H1 (cell line): Measurements from ENCODE around the gene NODAL.

ENCODE experiments used
- BRCA1 ChIP-seq: IDR thresholded peaks from 2 replicates; pipeline ENCODE4 v1.6.1; 2012; ENCODE audit warnings: low read depth, low read length, improper control_type of control experiment
- EP300 ChIP-seq, 2 experiments: IDR thresholded peaks; 1 replicate in 1 of 2; 2 replicates in 1 of 2; pipeline ENCODE4 v1.6.1; 2011 to 2012; ENCODE audit warnings: low read depth in 2 of 2, low read length in 2 of 2, mild to moderate bottlenecking in 2 of 2, borderline replicate concordance in 1 of 2, inconsistent platforms in 1 of 2, moderate library complexity in 1 of 2
- FOSL1 ChIP-seq: IDR thresholded peaks from 2 replicates; pipeline ENCODE4 v1.6.1; 2011; ENCODE audit warnings: mild to moderate bottlenecking, low read depth, low read length, moderate library complexity; ENCODE audit not compliant: insufficient read depth
- JUN ChIP-seq: IDR thresholded peaks from 2 replicates; pipeline ENCODE4 v1.6.1; 2011; ENCODE audit warnings: low read depth, mild to moderate bottlenecking, improper control_type of control experiment, low read length
- POLR2A ChIP-seq, 2 experiments: IDR thresholded peaks; 1 replicate in 1 of 2; 2 replicates in 1 of 2; pipeline ENCODE4 v1.6.1; 2011; ENCODE audit warnings: low read depth in 2 of 2, low read length in 2 of 2, mild to moderate bottlenecking in 2 of 2; ENCODE audit errors: control extremely low read depth in 1 of 2
- ZNF274 ChIP-seq: IDR thresholded peaks from 2 replicates; pipeline ENCODE4 v1.7.0; 2012; ENCODE audit warnings: low read length, borderline replicate concordance; ENCODE audit errors: extremely low read depth
- TF ChIP-seq, protein P1 (sequence below), 3 experiments: IDR thresholded peaks; 1 replicate in 2 of 3; 2 replicates in 1 of 3; pipeline versions ENCODE4 v1.5.1 to v1.6.1; 2011; ENCODE audit warnings: low read length in 3 of 3, mild to moderate bottlenecking in 3 of 3, inconsistent platforms in 2 of 3, low read depth in 1 of 3, moderate library complexity in 1 of 3; ENCODE audit not compliant: insufficient read depth in 1 of 3; ENCODE audit errors: control extremely low read depth in 1 of 3
- TF ChIP-seq, protein P2 (sequence below): IDR thresholded peaks from 2 replicates; pipeline ENCODE4 v1.6.1; 2012; ENCODE audit warnings: low read length, inconsistent platforms

DNA sequence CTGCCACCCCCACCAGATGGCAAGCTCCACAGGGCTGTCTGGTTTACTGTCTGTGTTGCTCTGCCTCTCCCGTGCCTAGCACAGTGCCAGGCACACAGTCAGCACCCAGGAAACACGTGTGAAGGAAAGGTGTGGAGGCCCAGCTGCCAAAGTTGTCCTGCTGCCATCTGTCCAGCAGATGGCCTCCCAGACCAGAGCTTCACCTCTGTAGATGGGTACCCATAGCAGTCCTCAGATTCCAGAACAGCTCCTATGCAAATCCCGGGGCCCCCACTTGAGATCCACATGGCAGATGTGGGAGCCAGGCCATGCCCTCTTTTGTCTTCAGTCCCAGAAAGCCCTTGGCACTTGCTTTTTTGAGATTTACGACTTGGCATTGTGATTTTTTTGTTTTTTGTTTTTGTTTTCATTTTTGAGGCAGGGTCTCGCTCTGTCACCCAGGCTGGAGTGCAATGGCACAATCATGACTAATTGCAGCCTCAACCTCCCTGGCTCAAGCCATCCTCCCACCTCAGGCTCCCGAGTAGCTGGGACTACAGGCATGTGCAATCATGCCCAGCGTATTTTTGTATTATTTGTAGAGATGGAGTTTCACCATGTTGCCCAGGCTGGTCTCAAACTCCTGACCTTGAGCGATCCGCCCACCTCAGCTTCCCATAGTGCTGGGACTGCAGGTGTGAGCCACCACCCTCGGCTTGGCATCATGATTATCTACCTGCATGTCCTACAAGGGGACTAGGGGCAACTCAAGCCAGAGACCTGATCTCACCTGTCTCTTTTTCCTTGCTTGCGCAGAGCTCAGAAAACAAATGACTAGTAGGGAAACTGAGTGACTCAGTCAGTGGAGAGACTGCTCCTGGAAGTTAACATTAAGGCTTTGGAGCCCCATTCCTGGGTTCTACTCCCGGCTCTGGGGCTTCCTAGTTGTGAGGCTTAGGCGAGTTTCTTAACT is 20.2 kb upstream of the NODAL start:
- TF ChIP-seq ZNF274: no peak
- TF ChIP-seq EP300 (IDR thresholded peaks at IDR 0.05; ENCODE audit: borderline replicate concordance in 1 of 2, low read depth in 2 of 2, low read length in 2 of 2): no peak
- TF ChIP-seq POLR2A (IDR thresholded peaks at IDR 0.05; ENCODE audit: control extremely low read depth in 1 of 2, low read depth in 2 of 2, low read length in 2 of 2): no peak
- no peak for TF ChIP-seq FOSL1
- no peak for TF ChIP-seq BRCA1
- TF ChIP-seq, protein P1, sequence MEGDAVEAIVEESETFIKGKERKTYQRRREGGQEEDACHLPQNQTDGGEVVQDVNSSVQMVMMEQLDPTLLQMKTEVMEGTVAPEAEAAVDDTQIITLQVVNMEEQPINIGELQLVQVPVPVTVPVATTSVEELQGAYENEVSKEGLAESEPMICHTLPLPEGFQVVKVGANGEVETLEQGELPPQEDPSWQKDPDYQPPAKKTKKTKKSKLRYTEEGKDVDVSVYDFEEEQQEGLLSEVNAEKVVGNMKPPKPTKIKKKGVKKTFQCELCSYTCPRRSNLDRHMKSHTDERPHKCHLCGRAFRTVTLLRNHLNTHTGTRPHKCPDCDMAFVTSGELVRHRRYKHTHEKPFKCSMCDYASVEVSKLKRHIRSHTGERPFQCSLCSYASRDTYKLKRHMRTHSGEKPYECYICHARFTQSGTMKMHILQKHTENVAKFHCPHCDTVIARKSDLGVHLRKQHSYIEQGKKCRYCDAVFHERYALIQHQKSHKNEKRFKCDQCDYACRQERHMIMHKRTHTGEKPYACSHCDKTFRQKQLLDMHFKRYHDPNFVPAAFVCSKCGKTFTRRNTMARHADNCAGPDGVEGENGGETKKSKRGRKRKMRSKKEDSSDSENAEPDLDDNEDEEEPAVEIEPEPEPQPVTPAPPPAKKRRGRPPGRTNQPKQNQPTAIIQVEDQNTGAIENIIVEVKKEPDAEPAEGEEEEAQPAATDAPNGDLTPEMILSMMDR (IDR thresholded peaks at IDR 0.05; ENCODE audit: control extremely low read depth in 1 of 3, insufficient read depth in 1 of 3, low read depth in 1 of 3, low read length in 3 of 3): peak; percentile 95
- TF ChIP-seq, protein P2, sequence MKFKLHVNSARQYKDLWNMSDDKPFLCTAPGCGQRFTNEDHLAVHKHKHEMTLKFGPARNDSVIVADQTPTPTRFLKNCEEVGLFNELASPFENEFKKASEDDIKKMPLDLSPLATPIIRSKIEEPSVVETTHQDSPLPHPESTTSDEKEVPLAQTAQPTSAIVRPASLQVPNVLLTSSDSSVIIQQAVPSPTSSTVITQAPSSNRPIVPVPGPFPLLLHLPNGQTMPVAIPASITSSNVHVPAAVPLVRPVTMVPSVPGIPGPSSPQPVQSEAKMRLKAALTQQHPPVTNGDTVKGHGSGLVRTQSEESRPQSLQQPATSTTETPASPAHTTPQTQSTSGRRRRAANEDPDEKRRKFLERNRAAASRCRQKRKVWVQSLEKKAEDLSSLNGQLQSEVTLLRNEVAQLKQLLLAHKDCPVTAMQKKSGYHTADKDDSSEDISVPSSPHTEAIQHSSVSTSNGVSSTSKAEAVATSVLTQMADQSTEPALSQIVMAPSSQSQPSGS: no peak
- no peak for TF ChIP-seq JUN
